AG10803 (cell line): ENCODE data around the gene PGPEP1.

Source experiments
- DNase-seq: peaks from one replicate; pipeline ENCODE4 v3.0.0; 2010; ENCODE audit warnings: low read depth
- H3K4me3 ChIP-seq: 2 replicates; pipeline ENCODE4 v1.5.1; 2011; ENCODE audit warnings: mild to moderate bottlenecking, low read length, control low read depth
- CTCF ChIP-seq: conservative IDR thresholded peaks from 2 replicates; pipeline ENCODE4 v1.5.1; 2011; ENCODE audit warnings: mild to moderate bottlenecking, low read length, control low read depth, inconsistent platforms

The PGPEP1 gene

DNA sequence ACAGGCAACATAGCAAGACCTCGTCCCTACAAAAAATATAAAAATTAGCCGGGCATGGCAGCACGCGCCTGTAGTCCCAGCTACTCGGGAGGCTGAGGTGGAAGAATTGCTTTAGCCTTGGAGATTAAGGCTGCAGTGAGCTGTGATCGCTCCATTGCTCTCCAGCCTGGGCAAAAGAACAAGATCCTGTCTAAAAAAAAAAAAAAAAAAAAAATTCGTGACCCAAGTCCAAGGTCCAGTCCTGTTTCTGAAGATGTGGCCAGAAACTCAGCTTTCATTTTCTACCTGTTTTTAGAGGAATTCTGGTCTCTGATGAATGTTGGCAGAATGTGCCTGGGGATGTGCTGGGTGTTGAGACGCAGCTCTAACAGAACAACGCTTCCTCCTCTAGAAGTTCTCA is 1.9 kb upstream of the PGPEP1 start:
- no peak for DNase-seq
- no peak overlapping the region for H3K4me3 ChIP-seq
- no peak for TF ChIP-seq CTCF

GRCh38 chr19:18339723-18340122 is 675 bp upstream of the PGPEP1 start:
- peak; percentile 39 for TF ChIP-seq CTCF
- no peak for DNase-seq
- H3K4me3 ChIP-seq, result peak overlapping the region; percentile 81; the same call in 1 of the 2 replicates

GRCh38 chr19:18340990-18341868 is 831 bp downstream of the PGPEP1 start:
- peak overlapping the region; percentile 81 for H3K4me3 ChIP-seq
- peak; percentile 52 for DNase-seq
- no peak for TF ChIP-seq CTCF

DNA sequence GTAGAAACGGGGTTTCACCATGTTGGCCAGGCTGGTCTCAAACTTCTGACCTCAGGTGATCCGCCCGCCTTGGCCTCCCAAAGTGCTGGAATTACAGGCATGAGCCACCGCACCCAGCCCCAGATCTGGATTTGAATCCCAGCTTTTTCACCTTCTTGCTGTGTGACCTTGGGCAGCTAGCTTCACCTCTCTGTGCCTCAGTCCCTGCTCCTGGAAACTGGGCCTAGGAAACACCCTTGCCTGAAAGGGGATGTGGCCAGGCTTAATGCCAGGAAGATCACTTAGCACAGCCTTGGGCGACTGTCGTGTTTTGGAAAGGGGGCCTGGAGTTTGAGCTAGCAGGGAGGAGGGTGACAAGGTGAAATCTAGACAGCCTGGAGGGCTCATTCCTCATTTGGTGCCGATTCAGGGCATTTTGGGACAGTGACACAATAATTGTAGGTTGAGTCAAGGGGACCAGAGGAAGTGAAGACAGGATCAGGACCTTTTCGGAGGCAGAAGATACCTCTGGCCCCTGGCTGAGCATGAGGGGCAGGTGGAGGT is 1.8 kb downstream of the PGPEP1 start:
- no peak for TF ChIP-seq CTCF
- no peak for DNase-seq
- no peak overlapping the region for H3K4me3 ChIP-seq

DNA sequence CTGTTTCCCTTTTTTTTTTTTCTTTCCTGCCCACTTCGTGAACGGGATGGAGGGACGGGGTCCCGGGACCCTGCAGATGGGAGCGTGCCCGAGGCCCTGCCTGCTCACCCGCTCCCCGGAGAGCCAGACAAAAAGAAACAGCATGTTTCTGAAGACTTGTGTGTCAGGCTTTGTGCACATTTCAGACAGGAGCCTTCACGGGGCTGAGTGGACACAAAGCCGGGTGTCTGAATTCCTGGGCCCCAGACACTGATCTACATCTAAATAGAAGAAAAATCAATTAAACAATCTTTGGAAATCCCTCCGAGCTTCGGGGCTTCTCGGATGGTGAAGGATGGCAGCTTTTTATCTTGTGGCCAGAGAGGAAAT is 4.2 kb downstream of the PGPEP1 start:
- no peak for TF ChIP-seq CTCF
- DNase-seq, result no peak
- H3K4me3 ChIP-seq, result no peak overlapping the region

DNA sequence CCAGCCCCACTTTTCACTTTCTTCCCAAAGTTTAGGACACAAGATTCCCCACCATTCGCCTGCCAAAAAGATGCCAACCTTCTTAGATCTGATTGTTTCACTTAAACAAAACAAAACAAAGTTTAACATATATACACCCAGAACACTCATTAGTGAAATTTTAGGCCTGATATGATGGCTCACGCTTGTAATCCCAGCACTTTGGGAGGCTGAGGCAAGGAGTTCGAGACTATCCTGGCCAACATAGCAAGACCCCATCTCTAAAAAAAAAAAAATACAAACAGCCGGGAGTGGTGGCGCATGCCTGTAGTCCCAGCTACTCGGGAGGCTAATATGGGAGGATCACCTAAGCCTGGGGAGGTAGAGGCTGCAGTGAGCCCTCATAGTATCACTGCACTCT is 4.9 kb downstream of the PGPEP1 start:
- H3K4me3 ChIP-seq, result no peak overlapping the region
- no peak for DNase-seq
- TF ChIP-seq CTCF, result no peak

DNA sequence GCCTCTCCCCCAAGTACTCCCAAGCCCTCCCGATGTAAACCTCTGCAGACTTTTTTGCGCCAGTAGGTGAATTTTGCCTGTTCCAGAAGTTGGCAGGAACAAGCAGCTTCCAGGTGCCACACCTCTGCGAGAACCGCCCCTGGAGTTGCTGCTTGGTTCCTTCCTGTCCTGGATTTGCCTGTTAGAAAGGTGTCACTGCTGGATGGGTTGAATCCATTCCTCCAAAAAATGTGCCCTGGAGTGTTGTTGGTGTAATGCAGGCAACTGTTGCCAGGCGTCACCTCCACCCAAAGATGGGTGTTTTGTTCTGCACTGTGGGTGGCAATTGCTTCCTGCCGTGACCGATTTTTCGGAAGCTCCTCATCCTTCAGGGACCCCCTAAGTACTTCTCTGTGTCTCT is 5.7 kb downstream of the PGPEP1 start:
- no peak for TF ChIP-seq CTCF
- no peak for DNase-seq
- H3K4me3 ChIP-seq, result no peak overlapping the region
